8988T (cell line): Measurements from ENCODE around the gene ANO6.
"Not testable (repeated sequence)": the region's sequence is repeated elsewhere in the genome, so short reads cannot be mapped to it uniquely, and the experiment has no call there.

Experiments used
- DNase-seq: peaks from one replicate; pipeline ENCODE4 v3.0.0; 2011

The ANO6 gene, protein sequence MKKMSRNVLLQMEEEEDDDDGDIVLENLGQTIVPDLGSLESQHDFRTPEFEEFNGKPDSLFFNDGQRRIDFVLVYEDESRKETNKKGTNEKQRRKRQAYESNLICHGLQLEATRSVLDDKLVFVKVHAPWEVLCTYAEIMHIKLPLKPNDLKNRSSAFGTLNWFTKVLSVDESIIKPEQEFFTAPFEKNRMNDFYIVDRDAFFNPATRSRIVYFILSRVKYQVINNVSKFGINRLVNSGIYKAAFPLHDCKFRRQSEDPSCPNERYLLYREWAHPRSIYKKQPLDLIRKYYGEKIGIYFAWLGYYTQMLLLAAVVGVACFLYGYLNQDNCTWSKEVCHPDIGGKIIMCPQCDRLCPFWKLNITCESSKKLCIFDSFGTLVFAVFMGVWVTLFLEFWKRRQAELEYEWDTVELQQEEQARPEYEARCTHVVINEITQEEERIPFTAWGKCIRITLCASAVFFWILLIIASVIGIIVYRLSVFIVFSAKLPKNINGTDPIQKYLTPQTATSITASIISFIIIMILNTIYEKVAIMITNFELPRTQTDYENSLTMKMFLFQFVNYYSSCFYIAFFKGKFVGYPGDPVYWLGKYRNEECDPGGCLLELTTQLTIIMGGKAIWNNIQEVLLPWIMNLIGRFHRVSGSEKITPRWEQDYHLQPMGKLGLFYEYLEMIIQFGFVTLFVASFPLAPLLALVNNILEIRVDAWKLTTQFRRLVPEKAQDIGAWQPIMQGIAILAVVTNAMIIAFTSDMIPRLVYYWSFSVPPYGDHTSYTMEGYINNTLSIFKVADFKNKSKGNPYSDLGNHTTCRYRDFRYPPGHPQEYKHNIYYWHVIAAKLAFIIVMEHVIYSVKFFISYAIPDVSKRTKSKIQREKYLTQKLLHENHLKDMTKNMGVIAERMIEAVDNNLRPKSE

DNA sequence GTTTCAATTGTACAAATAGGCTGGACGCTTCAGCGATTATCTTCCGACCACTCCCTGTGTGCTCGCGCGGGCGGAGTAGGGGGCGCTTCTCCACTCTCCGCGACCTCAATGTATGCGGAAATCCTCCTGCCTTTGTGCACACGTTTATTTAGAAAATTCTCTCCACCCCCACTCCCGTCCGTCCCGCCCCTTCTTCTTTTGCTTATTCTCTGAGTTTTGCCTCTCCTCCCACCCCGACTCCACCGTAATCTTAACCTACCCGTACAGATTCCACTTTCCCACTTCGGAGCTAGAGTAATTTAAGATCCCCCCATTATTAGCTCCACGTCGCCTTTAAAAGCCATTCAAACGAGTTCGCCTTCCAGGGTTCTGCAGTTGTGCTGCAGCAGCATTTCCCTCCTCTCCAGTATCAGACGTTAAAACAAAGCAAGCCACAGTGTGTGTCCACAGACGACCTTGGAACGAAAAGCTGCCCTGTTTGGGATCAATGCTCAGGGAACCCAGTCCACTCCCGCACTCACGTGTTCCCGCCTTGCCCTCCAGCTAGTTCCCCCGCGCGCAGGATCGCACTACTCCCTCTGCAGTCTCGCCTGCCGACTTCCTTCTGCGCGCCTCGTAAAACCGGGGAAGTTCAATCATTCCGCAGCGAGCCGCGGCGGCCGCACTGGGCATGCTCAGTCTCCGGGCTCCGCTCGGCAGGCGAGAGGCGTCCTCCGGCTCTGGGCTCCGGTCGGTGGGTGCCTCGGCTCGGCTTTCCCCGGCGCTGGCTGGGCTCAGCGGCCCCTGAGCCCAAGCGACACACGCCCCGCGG, at the start of gene ANO6:
TSS of gene ANO6 (plus strand) at position 677 of the 811 bp plus-strand sequence. CDS start 227 bp downstream, outside the sequence.
- peak; percentile 37 for DNase-seq

DNA sequence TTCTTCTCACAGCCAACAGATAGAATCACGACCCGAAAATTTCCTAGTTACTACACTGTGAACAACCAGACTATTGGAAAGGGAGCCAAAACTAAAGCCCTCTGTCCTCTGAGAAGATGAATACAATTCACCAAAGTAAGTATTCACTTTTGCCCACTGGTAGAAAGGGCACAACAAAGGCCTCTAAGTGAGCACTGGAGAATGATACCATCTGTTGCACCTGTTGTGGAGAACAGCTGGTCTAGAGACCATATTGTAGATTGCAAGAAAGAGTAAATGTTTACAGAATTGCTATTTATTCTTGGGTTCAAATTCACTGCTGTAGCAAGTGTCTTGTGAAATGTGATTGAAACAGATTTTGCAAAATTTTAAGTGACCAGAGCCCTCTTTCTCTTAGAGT, 46.9 kb upstream of the ANO6 start:
- no peak for DNase-seq

DNA sequence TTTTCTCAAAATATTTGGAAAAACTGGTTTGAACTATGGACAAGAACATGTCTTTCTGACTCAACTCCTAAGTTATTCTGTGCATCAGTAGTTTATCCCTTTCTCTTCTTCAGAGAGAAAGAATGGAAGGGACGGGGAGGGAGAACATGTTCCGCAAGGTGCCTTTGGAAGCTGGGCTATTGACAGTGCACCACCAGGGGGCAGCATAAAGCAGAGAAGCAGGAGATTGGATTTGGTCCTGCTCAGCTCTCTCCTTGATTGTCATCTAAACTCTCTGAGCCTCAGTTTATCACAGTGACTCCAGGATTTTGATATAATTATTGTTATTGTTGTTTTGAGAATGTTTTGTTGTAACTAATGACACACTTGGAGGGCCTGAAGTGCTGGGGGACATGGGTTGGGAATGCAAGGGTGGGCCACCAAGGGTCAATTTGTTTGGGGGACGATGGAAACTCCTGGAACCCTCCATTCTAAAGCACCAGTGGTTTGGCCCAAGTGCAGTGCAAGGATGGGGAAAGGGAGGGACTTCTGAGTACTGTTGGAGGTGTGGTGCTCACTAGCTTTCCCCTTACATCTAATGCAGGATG, 45.3 kb upstream of the ANO6 start:
- peak; percentile 45 for DNase-seq

DNA sequence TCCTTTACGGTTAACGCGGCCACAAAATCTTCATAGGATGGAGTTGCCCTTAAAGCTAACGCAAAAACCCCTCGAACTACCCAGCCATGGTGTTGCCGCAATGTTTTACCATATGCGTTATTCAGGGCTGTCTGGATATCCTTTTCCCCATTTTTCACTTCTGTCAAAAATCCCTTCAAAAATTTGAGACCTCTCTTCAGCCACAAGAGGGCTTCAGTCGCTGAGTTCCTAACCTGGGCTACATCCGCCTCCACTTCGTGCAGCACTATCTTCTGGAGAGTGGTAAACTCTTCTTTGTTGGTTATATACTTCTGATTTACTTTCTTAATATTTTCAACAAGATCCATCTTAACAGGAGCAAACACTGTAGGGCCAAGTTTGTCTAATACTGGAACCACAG, 42.6 kb upstream of the ANO6 start:
- not testable (repeated sequence) for DNase-seq

DNA sequence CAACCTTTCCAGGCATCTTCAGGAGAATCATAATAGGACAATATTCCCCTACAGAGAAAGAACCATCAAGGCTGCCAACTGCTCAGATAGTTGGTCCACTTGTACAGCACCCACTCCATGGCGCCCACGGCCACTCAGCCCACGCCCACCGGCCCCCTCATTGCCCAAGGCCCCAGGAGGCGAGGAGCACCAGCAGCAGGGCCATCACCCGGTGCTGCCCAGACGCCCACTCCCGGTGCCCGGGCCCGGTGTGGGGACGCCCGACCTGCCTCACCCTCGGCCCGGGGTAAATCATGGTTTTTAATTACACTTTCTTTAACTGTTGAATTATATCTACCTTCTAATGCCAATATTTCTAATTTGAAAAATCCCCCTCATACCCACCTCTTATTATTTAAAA, 41.3 kb upstream of the ANO6 start:
- DNase-seq: no peak

DNA sequence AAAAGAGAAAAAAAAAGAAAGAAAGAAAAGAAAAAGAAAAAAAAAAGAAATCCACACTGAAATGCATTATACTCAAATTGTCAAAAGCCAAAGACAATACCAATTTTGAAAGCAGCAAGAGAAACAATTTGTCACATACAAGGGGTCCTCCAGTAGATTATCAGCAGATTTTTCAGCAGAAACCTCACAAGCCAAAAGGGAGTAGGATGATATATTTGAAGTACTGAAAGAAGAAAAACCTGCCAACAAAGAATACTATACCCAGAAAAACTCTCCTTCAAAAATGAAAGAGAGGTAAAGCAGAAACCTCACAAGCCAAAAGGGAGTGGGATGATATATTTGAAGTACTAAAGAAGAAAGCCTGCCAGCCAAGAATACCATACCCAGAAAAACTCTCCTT, 37.1 kb upstream of the ANO6 start:
- no peak for DNase-seq

DNA sequence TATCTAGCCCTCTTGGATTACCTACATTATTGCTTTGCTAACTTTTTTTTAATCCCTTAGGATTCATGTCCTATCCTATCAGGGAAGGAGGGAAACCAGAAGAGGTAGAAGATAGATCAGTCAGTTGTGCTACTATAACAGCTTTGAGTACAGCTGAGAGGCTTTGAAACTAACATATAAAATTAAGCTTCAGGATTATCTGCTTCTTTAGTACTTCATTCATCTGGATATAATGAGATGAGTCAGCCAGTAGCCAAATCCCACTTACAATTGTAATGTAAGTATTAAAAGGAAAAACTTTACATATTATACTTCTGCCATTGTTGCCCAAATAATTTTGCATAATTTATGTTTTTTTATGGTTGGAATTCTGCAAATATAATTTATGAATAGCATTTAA, 33.4 kb upstream of the ANO6 start:
- no peak for DNase-seq

DNA sequence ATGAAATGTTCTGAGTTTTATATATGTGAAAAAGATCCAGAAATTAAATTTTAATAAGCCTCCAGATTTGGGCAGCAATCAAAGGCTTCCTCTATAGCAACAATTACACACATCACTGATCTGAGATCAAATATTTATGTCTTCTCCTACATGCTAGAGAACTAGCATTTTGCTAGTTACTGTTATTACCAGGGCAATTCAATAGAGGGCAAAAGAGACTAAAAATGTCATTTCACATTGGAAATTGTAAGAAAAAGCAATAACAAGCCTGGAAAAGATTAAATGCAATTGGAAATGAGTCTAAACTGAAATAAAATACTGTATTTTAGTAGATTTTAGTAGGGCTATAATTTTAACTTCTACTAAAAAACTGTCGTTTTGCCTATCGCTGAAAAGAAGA, 32.6 kb upstream of the ANO6 start:
- no peak for DNase-seq

DNA sequence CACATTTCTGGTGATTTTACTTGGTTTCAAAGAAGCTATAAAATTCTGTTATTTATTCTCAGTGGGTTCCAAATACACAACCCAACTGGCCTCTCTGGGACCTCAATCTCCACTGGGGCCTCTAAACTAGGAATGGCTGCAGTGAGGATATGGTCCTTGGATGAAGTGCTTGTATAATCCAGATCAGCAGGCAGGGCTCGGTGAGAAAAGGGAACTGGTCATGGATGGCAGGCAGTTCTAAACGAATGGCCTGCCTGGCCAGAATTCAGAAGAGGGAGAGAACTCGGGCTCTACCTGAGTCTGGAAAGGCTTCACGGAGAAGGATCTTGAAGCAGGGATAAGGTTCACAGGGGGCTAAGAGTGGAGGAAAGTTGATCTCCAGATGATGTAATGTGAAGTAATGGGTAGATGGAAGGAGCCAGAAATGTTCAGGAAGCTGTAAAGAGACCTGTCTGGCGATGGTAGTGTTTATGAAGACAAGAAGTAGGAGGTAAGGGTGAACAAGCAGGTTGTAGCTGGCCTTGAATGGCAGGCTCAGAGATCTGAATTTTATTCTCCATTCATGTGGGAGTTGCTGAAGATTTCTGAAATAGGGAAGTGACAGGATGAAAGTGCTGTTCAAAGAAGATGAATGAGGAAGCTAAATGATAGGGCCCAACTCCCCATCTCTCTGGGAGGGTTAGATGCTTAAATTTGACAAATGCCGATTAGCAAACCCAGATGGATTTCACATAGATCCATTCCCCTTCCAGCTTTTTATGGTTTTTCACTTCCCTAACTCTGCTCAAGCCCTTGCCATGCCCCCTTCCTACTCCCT, 31.5 kb upstream of the ANO6 start:
- no peak for DNase-seq

DNA sequence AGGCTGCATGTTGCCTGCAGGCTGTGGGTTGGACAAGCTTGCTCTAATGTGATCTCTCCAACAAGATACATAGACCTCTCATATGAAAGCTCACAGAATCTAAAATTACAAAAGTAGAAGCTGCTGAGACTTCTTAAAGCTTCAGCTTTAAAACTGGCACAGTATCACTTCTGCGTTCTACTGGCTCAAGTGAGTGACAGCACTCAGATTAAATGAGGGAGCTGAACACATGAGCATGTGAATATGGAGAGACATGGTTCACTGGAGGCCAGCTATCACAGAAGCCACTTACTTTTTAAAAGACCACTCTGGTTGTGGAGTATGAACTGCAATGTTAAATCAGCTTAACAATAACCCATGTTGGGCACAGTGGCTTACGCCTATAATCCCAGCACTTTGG, 29.1 kb upstream of the ANO6 start:
- DNase-seq: no peak

DNA sequence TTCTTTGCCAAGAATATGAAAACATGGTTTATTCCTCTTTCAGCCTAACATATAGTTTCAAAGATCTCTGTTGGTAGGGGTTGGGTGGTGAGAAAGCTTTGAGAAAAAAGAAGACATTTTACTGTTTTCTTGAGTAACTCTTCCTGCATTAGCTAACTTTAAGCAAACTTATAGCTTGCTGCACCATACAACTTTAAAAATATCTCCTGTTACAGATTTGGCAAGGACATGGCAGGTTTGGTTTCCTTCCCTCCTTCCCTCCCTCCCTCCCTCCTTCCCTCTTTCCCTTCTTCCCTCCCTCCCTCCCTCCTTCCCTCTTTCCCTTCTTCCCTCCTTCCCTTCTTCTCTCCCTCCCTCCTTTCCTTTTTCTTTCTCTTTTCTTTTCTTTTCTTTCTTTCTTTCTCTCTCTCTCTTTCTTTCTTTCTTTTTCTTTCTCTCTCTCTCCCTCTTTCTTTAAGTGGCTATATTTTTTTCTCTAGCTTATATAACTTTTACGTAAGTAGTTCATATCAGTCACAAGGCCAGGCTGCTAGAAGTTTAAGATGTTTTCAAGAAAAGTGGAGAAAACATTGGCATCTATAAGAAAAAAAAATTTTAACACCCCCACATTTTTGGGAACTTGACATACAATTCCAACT, 26.0 kb upstream of the ANO6 start:
- no peak for DNase-seq

DNA sequence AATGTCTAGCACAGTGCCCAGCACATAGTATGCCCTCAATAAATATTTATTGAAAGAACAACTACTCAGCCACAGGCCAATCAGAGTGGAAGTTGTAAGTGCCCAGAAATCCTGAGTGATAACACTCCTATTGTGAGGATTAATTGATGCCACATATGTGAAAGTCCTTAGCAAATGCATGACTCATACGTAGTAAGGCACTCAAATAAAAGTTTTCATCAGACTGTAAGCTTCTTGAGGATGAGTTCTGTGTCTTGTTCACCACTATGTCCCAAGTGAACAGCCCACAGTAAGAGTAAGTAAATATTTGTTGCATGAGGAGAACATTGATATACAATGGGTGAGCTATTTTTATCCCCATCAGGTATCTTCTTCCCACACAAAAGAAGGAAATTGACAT, 24.7 kb upstream of the ANO6 start:
- DNase-seq: no peak

DNA sequence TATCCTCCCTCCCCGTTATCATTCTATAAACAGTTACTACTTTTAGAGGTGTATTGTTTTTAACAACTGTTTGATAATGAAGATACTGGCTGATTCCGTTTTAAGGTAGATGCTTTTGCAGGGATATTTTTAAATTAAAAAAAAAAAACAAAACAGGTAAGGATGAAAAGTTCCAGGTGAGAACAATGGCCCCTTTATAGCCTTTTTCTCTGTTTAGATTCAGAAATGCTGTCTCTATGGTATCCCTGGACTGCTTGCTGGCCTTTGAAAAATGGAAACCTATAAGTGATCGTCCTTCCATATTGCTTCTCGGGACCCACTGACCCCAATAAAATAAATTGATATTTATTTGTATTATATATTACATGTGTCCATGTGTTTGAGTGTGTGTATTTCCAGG, 23.2 kb upstream of the ANO6 start:
- no peak for DNase-seq

DNA sequence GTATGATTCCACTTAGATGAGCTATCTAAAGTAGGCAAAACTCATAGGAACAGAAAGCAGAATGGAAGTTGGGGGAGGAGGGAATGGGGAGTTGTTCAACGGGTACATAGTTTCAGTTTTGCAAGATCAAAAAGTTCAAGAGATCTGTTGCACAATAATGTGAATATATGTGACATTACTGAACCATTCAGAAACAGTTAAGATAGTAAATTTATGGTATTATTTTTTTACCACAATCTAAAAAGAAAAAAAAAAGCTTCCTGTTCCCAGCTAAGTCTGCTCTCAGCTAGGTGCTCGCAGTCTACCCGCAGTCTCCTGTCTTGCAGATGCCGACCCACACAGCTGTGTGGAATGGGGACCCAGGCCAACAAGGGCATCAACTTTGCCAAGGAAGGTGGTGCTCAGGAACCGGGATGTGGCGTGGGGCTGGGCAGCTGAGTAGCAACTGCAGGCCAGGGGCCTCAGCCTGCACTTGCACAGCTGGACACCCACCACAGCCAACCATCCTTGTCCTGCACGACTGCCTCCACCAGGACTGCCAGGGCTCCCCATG, 15.3 kb upstream of the ANO6 start:
- DNase-seq: no peak

DNA sequence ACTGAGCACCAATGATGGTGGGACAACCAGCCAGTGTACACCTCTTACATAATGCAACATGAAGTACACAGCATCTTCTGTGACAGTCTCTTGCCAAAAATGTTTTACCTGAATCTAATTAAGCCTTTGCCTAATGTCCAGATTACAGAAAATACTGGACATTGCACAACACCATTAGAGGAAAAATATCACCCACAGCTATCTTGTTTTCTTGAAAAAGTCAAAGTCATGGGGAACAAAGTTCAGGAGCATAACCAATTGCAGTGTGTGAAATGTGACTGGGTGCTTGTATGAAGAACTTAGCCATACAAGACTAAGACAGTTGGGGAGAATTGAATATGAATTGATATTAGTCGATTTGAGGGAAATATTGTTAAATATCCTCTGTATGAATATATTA, 12.1 kb upstream of the ANO6 start:
- DNase-seq: no peak

DNA sequence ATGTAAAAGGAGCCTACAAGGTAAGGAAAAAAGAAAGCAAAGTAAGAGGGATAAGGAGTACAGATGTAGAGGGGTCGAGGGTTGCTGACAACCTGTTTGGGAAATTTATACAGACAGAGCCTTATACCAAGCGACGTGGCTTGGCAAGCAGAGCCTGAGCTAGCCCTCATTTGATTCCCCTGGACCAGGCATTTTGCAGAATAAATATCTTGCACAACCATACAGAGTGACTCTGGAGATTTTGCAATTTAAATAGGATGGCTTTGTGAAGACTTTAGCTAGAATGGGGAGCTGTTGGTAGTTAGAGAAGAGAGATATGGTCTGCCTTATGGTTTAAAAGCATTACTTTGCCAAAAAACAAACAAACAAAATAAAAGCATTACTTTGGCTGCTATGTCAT, 11.1 kb upstream of the ANO6 start:
- no peak for DNase-seq

DNA sequence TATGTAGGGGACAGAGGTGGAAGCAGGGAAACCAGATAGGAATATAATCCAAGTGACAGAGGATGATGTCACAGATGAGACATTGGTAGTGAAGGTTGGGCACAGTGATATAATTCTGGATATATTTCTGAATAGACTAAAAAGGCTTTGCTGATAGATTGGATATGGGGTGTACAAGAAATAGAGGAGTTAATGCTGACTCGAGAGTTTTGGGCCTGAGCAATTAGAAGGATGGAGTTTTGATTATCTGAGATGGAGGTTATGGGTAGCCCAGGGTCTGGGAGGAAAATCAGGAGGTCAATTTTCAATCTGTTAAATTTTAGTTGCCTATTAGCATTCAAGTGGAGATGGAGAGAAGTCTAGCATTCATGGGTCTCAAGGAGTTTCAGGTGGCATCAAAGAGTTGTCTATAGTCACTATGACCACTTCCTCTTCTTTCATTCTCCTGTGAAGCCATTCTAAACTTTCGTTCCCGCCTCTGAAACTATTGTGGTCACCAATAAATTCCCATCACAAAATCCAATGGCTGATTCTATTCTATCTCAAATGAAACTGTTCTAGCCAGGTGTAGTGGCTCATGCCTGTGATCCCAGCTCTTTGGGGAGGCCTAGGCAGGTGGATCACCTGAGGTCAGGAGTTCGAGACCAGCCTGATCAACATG, 10.6 kb upstream of the ANO6 start:
- no peak for DNase-seq

DNA sequence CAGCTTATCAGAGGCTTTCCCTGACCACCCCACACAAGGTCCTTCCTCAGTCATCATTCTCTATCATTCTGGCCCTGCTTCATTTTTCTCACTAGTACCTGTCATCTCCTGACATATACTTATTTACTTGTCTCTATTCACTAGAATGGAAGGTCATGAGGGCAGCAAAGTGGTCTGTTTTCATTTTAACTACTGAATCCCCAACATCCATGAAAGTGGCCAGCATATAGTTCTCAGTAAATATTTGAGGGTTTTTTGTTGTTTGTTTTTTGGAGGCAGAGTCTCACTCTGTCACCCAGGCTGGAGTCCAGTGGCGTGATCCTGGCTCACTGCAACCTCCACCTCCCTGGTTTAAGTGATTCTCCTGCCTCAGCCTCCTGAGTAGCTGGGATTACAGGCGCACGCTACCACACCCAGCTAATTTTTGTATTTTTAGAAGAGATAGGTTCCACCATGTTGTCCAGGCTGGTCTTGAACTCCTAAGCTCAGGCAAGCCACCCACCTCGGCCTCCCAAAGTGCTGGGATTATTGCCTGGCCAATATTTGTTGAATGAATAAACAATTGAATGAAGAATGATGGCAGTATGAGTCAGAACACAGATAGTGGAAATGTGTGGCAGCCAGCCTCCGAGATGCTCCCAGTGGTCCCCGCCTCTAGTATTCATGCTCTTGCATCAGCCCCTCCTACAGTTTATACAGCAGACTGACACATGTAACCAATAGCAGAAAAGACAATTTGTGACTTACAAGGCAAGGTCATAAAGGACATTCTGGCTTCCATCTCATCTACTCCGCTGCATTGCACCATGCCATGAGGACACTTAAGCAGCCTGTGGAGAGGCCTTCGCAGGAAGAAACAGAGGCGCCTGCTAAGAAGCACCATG, 7.0 kb upstream of the ANO6 start:
- no peak for DNase-seq

DNA sequence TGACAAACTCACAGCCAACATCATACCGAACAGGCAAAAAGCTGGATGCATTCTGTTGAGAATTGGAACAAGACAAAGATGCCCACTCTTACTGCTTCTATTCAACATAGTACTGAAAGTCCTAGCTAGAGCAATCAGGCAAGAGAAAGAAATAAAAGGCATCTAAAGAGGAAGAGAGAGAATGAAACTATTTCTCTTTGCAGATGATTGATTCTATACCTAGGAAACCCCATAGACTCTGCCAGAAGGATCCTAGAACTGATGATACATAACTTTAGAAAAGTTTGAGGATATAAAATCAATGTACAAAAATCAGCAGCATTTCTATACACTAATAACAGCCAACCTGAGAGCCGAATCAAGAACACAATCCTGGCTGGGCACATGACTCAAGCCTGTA, 6.1 kb upstream of the ANO6 start:
- no peak for DNase-seq

DNA sequence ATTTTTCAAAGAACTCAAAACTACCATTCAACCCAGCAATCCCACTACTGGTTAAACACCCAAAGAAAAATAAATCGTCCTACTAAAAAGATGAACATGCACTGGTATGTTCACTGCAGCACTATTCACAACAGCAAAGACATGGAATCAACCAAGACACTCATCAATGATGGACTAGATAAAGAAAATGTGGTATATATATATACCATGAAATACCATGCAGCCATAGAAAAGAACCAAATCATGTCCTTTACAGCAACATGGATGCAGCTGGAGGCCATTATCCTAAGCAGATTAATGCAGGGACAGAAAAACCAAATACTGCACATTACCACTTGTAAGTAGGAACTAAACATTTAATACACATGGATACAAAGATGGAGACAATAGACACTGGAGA, 3.8 kb upstream of the ANO6 start:
- DNase-seq: no peak
